NCI-H128 (cell line): Measurements from ENCODE around the gene CATSPER3.

Experiments used
- DNase-seq: peaks from one replicate; lab custom pipeline; 2025; ENCODE audit not compliant: unreplicated experiment; lab: John Stamatoyannopoulos, UW

CATSPER3 gene

DNA sequence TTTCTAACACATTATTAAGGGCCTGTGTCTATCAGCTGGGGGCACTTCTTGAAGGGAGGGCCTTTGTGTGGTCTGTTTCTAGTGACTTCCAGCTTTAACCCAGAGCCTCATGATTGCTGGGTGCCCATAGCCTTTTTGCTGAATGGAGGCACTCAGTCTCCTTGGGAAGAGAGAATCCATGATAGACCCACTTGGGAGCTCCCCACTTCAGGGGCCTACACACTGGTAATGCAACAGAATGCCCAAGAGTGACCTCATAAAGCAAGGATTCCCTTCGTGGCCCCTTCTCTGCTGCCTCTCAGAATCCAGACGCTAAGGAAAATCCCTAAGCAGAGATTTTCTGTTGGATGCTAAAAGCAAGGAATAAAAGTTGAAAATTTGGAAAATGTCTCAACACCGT is at the start of gene CATSPER3:
Gene CATSPER3 (plus strand): TSS at position 301 of the 400 bp plus-strand sequence. CDS start 85 bp downstream, at position 386.
- no peak for DNase-seq

DNA sequence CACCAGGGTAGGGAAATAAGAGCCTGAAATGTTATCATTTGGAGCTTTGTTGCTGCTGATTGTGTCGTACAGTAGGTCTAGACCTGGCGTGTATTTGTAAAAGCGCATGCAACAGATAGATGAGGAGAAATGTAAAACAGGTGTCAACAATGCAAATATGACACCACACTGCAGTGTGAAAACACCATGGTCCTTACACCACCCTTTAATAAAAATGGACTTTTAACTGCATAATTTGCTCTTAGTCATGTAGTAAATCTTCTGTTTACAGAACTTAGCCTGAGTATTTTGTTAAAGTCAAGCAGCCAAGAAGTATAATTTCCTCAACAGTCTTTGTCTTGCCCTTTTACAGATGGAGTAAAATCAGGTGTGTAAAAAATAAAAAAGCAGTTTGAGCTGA is 48.8 kb upstream of the CATSPER3 start:
- DNase-seq, result no peak

DNA sequence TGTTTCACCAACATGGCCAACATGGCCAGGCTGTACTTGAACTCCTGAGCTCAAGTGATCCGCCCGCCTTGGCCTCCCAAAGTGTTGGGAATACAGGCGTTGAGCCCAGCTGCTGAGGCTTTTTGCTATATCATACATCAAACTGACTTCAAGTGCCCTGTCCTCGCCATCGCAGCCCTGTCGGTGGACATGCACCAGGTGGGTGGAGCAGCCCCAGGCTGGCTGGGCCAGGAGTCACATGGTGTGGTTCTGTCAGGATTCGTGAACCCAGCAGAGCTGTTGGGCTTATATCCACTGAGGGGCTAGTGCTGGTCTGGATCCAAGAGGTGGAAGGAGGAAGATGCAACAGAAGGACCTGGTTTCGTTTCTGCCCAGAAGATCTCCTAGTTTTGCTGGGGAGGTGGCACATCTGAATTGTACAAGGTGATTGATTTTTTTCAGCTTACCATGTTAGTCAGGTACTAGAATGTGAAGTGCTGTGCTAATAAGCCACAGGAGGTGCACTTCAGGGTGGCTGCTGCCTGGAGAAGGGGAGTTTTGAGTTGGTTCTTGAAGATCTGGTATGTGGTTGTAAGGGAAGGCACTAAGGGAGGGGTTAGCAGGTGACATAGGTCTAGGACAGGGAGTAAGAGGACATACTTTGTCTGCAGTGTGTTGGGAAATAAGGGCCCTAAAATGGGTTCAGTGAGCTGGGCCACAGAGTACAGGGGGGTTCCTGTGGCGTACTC is 46.7 kb upstream of the CATSPER3 start:
- DNase-seq, result no peak

DNA sequence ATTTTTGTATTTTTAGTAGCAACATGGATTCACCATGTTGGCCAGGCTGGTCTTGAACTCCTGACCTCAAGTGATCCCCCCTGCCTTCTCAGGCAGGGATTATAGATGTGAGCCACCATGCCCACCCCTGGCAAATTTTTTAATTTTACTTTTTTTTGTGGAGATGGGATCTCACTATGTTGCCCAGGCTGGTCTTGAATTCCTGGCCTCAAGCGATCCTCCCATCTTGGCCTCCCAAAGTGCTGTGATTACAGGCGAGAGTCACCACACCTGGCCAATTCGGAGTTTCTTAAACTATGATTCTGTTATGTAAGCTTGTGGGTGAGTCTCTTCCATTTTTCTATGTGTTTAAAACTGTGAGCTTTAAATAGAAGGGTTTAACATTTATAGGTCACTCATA is 35.2 kb upstream of the CATSPER3 start:
- no peak for DNase-seq

DNA sequence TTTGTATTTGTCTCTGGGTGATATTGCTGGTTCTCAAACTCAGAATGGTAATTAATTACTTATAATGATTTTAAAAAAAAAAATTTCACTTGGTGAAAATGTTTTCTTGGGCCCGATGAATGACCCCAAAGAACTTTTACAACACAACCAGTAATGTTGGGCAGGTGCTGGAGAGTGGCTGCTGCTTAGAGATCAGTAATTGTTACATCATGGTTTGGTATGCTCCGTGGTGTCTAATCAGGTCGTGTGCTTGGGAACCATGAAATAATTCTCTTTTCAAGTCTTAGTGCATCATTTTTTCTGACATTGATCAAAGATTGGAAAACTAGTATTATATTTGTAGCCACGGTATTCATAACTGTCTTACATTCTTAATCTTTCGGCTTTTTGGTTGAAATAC is 33.5 kb upstream of the CATSPER3 start:
- no peak for DNase-seq

DNA sequence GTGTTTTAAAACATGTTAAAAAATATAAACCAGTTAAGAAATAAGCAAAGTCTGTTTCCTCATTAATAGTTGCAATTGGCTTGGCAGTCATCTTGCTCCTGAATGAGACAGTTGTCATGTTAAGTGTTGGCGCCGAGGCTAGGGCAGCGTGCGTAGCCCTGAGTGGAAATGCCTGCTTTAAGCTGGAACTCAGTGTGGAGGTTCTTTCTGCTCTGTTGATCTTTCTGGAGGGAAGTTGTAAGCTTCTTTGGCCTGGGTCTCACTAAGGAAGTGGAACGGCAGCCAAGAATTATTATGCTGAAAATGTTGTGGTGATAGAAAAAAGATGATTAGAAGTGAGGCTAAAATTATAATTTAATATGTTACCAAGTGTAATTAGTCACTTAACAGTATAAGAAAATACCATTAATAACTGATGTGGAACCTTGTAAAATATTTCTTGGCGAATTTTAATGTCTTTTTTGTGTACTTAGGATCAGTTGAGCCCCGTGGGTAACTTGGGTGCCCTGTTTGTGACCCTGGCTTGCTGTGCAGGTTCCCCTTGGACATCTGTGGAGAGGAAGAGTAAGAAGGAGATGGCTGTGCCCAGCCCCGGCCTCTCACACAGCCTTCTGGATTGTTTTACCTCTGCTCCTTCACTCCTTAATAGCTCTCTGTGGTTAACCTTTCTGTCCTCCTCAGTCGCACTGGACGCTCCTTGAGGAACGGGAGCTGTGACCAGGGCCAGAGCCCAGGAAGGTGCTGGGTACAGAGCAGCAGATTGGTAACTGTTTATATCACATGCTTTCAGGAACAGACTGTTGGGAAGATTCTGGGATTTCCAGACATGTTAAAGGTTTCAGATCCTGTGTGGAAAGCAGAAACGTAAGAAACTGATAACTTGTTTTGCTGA is 31.8 kb upstream of the CATSPER3 start:
- no peak for DNase-seq

DNA sequence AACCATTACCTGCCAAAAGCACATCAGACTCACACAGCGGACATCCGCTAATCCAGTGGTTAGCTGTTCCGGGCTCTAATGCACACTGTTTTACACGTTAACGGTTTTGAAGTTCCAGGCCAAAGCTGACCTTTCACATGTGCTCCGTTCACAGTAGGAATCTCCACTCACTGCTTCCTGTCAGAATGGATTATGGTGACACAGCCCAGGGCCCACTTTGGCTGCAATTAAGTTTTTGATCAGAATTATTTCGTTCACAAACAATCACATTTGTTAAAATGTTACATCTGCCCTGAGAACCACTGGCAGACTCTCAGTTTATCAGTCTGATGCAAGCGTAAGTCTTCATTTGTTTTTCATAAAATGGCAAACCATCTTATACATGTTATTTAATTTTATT is 30.2 kb upstream of the CATSPER3 start:
- no peak for DNase-seq

DNA sequence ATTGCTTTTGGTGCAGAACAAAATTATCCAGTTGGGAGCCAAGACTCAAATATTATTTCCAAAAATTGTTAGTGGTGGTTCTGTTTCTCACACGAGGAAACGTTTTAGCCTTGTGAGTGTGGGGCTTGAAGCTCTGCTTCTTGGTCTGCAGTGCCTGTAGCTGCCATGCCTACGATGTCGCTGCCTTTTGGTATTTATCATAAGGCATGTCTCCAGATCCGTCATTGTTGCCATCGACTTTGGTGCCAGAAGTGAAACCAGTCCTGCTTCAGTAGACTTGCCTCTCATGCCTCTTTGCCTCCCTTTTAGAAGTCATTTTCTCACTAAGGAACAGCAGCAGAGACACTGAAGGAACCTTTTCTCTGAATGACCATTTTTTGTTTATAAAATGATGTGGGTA is 29.7 kb upstream of the CATSPER3 start:
- no peak for DNase-seq

DNA sequence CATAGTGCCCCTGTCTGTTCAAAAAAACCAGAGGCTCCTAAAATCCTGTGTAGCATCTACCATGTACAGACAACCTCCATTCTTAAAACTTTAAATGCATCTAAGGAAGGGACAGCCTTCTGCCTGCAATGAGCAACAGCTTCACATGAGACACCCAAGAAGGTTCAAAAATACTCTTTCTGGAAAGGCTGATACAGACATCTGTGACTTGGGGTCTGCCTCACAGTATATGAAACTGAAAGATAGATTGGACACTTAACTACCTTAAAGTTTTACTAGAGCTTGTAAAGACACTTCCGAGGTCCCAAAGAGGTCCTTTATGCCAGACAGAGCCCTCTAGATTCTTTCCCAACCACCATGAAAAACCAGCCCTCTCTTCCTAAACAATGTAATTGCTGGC is 28.2 kb upstream of the CATSPER3 start:
- DNase-seq, result no peak

DNA sequence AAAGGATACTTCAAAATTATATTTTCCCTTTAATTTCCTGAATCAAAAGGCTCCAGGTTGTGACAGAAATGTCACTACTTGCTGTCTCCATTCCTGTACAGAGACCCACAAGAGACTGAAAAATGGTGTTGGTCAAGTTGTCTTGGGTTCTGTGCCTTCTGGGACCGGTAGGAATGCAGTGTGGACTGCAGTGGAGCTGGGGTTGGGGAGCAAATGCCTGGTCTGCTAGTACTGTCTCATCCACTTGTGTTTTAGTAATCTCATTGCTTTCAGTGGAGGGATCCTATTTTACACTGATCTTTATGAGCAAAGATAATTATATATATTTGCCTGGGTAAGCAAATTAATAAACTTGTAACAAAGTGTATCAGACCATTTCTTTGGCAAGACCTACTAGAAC is 24.2 kb upstream of the CATSPER3 start:
- DNase-seq, result no peak

DNA sequence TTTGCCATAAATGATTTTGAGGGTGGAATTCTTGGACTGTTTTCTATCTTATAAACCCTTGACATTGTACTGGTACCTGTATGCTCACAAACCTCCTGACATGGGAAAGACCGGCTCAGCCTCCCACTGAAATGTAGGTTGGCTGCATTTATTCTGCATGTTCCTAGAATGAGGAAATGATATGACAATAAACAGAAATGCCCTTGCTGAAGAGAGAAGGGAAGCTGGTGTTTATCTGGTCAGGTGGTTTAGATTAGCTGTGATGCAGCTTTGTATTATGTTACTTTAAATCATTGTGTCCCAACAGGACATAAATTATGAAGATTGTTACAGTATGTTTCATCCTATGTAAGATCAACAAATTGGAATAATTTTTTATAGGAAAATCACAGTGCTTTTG is 23.1 kb upstream of the CATSPER3 start:
- DNase-seq, result no peak

DNA sequence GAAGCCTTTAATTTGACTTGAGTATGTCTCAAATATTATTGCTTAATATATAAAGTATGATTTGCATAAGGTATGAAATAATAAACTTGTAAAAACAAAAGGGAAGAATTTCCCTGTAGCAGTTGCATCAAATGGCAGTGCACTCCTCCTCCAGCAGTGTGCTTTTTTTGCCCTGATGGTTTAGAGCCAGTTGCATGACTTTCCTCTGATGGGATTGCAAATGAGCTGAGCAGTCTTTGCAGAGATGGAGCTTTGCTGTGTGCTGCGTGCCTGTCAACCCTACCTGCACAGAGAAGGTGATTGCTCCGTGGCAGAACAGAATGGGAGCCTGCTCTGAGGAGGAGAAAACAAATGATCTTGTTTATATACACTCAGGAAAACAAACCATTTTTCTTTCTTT is 22.7 kb upstream of the CATSPER3 start:
- no peak for DNase-seq

DNA sequence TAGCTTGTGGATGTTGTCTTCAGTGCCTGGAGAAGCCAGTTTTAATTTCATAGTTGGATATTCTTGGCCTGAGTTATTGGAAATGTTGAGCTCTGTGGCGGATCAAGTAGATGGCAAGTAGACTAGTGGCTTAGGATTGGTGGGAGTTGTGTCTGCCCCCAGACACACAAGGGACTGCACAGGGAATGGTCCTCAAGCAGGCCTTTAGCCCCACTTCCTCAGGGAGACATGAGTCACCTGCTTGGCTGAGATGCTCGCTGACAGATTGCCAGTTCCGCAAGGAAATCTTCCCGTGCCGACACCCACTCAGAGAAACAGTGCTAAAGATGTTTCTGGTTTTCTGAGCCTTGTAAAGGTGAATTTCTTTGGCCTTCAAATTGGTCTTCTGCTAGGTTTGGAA is 18.8 kb upstream of the CATSPER3 start:
- no peak for DNase-seq

DNA sequence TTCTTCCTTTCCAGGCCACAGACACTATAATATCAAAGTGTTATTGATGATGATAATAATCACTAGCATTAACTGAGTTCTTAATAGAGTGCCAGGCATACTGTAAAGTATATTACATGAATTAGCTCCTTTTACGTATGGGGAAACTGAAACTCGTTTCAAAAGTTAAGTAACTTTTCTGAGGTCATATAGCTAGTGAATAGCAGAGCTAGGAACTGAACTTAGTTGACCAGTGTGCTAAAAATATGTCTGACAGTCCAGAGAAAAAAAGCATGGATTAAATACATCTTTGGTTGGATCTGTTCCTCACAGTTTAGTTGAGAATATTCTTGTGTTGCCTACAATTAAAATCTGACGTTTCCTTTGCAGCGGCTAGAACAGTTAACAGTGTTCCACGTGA is 18.4 kb upstream of the CATSPER3 start:
- no peak for DNase-seq

DNA sequence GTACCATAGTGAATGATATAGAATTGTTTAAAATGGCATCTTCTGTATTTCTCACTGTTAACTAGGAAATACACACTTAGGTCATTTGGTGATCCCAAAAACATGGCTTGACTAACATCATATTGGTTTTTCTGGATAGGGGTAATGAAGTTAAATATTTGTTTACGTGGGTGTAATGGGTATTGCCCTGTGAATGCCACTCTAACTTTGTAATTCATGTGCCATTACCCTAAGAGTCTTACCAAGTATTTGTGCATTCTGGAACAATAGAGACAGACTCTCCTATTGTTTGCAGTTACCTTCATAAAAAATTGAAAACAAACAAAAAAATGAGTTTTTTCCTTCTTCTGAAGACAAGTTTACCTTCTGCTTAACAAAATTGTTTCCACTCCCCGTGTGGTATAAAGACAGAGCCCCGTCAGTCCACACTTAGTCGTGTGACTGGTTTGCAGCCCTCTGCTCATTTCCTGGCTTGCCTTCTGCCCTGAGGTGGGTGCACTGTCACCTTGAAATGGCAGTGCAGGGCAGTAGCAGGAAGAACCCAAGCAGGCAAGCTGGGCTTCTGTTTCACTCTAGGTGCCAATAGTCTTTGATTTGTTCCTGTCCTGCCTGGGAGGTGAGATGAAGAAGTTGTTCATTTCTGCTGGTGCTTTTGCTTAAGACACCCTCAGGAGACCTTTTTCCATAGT is 9.6 kb upstream of the CATSPER3 start:
- no peak for DNase-seq

DNA sequence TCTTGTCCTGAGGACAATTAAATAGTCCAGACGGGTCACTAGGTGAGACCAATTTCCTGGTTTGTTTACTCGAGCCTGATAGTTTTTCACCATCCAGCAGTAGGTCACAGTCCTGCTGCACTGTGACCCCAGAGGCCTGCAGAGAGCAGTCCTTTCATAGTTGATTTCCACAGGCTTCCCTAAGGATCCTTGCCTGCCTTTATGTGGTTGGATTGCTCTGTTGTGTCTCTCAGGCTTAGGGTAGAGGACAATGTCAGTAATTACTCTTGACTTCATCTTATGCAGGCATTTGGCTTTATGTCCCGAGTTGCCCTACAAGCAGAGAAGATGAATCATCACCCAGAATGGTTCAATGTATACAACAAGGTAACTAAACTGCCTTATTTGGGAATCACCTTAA is 9.0 kb upstream of the CATSPER3 start:
- DNase-seq, result no peak

DNA sequence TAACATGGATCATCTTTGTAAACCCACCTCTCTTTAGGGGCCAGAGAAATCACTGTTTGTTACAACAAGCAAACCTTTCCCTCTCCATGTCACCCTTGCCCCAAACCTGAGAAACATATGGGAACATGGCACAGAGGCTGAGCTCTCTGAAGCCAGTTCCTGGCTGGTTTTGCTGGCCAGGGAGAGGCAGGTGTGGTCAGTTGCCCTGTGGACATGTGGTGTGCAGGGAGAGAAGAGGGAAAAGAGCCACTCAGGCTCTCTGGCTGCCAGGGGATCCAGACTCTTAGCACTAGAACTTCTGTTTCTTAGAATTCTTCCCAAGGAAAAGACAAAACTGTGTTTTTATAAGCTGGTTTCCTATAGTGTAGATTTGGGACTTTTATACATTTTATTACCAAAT is 4.6 kb upstream of the CATSPER3 start:
- no peak for DNase-seq

DNA sequence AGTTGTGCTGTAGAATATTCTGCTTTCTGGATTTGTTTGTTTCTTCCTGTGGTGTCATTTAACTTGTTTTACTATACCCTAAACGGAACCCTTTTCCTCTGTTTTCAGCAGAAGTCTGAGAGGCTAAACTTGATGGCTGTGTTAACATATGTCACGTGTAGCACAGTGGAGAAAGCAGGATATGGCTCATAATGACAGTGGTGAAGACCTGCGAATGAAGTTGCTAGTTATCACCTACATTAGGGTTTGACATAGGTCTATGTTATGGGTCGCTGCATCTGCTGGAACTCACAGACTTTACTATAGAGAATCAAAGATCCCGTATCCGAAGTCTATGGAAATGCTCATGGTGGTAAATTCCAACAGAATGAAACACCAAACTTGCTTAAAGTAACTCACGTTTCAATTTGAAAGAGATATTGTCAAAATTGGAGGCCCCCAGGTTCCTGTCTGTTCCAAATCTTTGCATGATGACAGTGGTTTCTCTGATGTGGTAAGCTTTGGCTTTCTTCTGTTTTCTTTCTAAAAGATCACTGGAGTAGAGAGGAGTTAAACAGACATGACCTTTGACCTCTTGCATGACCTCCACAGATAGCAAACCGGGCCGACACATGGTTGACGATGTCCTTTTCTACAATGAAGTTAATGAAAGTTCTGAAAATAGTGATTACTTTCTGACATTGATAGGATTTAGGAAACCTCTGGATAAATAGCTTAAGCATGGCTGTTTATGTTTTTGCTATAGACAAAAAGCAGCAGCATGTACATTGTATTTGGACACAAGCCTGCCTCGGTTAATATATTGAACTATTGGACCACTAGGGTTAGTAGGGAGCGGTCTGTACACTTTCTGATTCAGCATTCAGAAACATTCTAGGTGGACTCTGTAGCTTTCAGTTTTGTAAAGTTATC is 3.1 kb upstream of the CATSPER3 start:
- no peak for DNase-seq

DNA sequence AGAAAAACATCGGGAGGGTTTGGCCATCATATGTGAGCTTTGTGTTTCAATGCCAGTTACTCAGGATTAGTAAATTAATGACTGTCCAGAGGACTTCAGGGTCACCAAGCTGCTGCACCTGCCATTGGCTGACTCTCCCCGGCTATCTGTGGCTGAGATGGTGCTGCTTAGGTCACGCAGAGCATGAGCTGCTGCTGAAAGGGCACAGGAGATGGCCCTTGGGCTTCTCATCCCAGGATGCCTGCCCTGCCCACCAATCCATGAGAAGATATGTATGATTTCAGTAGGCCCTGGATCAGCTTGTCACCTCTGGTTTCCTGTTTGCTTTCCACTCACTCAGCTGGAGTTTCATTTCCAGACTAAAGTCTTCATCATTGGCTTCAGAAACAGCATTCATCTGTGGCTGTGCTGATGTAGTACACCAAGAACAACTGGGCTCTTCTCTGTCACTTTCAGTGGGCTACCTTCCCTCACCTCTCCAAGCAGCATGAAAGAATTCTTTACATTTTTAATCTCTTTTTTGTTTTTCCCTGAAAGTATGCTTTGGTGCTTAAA is 2.4 kb upstream of the CATSPER3 start:
- no peak for DNase-seq

DNA sequence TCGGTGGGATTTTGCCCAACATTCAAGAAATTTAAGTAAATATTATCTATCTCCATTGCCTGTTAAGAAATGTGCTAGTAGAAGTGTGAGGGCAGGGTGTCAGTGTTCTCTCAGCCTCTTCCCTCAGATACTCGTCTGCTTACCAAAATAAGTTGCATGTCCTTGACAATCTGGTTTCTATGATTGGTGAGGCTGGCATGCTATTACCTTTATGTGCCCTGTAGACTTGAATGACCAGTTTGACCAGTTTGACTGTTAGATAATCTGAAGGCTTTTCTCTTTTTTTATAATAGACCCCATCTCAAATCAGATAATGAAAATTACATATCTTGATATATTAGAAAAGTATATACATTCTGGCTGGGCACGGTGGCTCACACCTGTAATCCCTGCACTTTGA is 348 bp downstream of the CATSPER3 start:
- no peak for DNase-seq

DNA sequence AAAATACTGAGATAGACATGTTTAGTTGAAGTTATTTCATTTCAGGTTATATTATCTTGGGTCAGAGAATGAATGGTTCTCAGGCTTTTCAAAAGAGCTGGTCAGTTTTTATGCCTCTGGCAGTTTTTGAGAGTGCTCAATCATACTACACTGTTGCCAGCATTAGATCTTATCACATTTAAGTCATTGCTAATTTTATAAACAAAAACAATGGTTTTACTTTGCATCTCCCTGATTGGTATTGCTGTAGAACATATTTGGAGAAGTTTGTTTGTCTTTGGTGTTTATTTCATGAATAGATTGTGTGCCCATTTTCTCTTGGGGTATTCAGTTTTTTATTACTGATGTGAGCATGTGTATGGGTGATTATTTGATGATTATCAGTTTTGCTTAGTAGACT is 1.5 kb downstream of the CATSPER3 start:
- no peak for DNase-seq
